Measurements from ENCODE around the gene HSD11B2.
A peak's percentile ranks its signal among the peaks of the same experiment; 100 is the strongest.

HSD11B2 gene

GRCh38 chr16:67396159-67397035, 34.5 kb upstream of the HSD11B2 start:
- DNase-seq (ENCODE audit: low read depth), result peak; percentile 68

GRCh38 chr16:67397036-67397801, 33.7 kb upstream of the HSD11B2 start:
- no peak for DNase-seq (ENCODE audit: low read depth)

- DNase-seq (ENCODE audit: low read depth), result no peak
Observed at GRCh38 chr16:67397812-67398545, 32.9 kb upstream of the HSD11B2 start.

- DNase-seq (ENCODE audit: low read depth), result no peak
Observed at GRCh38 chr16:67398546-67399217, 32.2 kb upstream of the HSD11B2 start.

GRCh38 chr16:67399218-67399733, 31.6 kb upstream of the HSD11B2 start:
- no peak for DNase-seq (ENCODE audit: low read depth)

GRCh38 chr16:67399749-67400704, 30.9 kb upstream of the HSD11B2 start:
- DNase-seq (ENCODE audit: low read depth), result no peak

- no peak for DNase-seq (ENCODE audit: low read depth)
Observed at GRCh38 chr16:67400901-67401300, 30.0 kb upstream of the HSD11B2 start.

- DNase-seq (ENCODE audit: low read depth), result no peak
Observed at GRCh38 chr16:67403976-67404555, 26.9 kb upstream of the HSD11B2 start.

- no peak for DNase-seq (ENCODE audit: low read depth)
Observed at GRCh38 chr16:67404740-67405226, 26.1 kb upstream of the HSD11B2 start.

- DNase-seq (ENCODE audit: low read depth), result no peak
Observed at GRCh38 chr16:67405336-67405735, 25.6 kb upstream of the HSD11B2 start.

GRCh38 chr16:67406111-67406971, 24.6 kb upstream of the HSD11B2 start:
- peak; percentile 74 for DNase-seq (ENCODE audit: low read depth)

- DNase-seq (ENCODE audit: low read depth), result no peak
Observed at GRCh38 chr16:67407176-67407787, 23.6 kb upstream of the HSD11B2 start.

GRCh38 chr16:67407788-67408452, 23.0 kb upstream of the HSD11B2 start:
- DNase-seq (ENCODE audit: low read depth), result no peak

GRCh38 chr16:67409631-67410030, 21.3 kb upstream of the HSD11B2 start:
- no peak for DNase-seq (ENCODE audit: low read depth)

- DNase-seq (ENCODE audit: low read depth), result no peak
Observed at GRCh38 chr16:67411339-67411738, 19.6 kb upstream of the HSD11B2 start.

GRCh38 chr16:67412294-67412693, 18.6 kb upstream of the HSD11B2 start:
- no peak for DNase-seq (ENCODE audit: low read depth)

GRCh38 chr16:67413978-67414911, 16.7 kb upstream of the HSD11B2 start:
- DNase-seq (ENCODE audit: low read depth), result no peak
